Caco-2 (cell line): Measurements from ENCODE around the gene CNIH3. TPM values are rescaled to one million over a fixed set of nuclear protein-coding genes. Genes with fewer than 3 reads are reported as not detected.

Source experiments
- BruUV-seq: library from RNA; stranded (reverse); fragments of 400-500 nt; replicated peaks from 2 replicates; lab custom pipeline; 2021; lab: Mats Ljungman, UMichigan
- CTCF ChIA-PET: fragments of 300-600 bp; sonication (Branson Sonifier 250); formaldehyde crosslinking; loops from one replicate; lab custom pipeline; 2022; ENCODE audit warnings: antibody characterized with exemption; lab: Charles Lee
- POLR2A ChIA-PET: fragments of 300-600 bp; sonication (Branson Sonifier 250); formaldehyde crosslinking; loops from one replicate; lab custom pipeline; 2022; ENCODE audit warnings: antibody characterized with exemption; lab: Charles Lee
- DNase-seq, 2 experiments: peaks; one replicate each; pipeline versions ENCODE4 v3.0.0 to v3.0.0-alpha.2; 2020 to 2022
- H3K27me3 ChIP-seq: replicated peaks from 2 replicates; pipeline ENCODE4 v1.6.0; 2011; ENCODE audit warnings: low read length; ENCODE audit not compliant: control insufficient read depth, insufficient read depth
- H3K36me3 ChIP-seq: 2 replicates; pipeline ENCODE4 v1.5.1; 2011; ENCODE audit warnings: low read length; ENCODE audit not compliant: control insufficient read depth, insufficient read depth
- H3K4me1 ChIP-seq: fragments of 250-450 bp; sonication (Bioruptor Pico); 2 replicates; pipeline ENCODE4 v1.5.1; 2020; ENCODE audit warnings: mild to moderate bottlenecking
- H3K4me3 ChIP-seq: 2 replicates; pipeline ENCODE4 v1.5.1; 2011; ENCODE audit warnings: low read depth, mild to moderate bottlenecking, control low read depth, low read length
- H3K9me3 ChIP-seq: fragments of 250-450 bp; sonication (Bioruptor Pico); 2 replicates; pipeline ENCODE4 v1.5.1; 2020; ENCODE audit warnings: mild to moderate bottlenecking, moderate library complexity
- H3K27ac Mint-ChIP-seq: one replicate; pipeline ENCODE4 v1.8.0; 2022; ENCODE audit warnings: mixed read lengths; ENCODE audit not compliant: unreplicated experiment
- H3K27me3 Mint-ChIP-seq: one replicate; pipeline ENCODE4 v1.8.0; 2022; ENCODE audit warnings: mixed read lengths; ENCODE audit not compliant: insufficient read depth, unreplicated experiment
- H3K36me3 Mint-ChIP-seq: one replicate; pipeline ENCODE4 v1.8.0; 2022; ENCODE audit warnings: mild to moderate bottlenecking, mixed read lengths; ENCODE audit not compliant: insufficient read depth, unreplicated experiment
- H3K4me1 Mint-ChIP-seq: one replicate; pipeline ENCODE4 v1.8.0; 2022; ENCODE audit warnings: low read depth, mixed read lengths; ENCODE audit not compliant: unreplicated experiment
- H3K4me3 Mint-ChIP-seq: one replicate; pipeline ENCODE4 v1.8.0; 2022; ENCODE audit warnings: mild to moderate bottlenecking, moderate library complexity, mixed read lengths; ENCODE audit not compliant: unreplicated experiment
- H3K9me3 Mint-ChIP-seq: one replicate; pipeline ENCODE4 v1.8.0; 2022; ENCODE audit warnings: mixed read lengths; ENCODE audit not compliant: unreplicated experiment
- intact Hi-C: fragments of 100-400 bp; cut with micrococcal nuclease; formaldehyde crosslinking; loops from one replicate; pipeline ENCODE4 v1.10.0; 2022; ENCODE audit not compliant: unreplicated experiment
- total RNA-seq: library from RNA; stranded (reverse); gene quantifications from 2 replicates; pipeline ENCODE4 v1.2.3, GENCODE V29; 2022
- TF ChIP-seq, protein P1 (sequence below), 2 experiments: fragments of 200-600 bp in 1 of 2; IDR thresholded peaks; 1 replicate in 1 of 2; 2 replicates in 1 of 2; pipeline versions ENCODE4 v1.5.1 to v1.8.0; 2011 to 2022; ENCODE audit warnings: antibody characterized with exemption in 1 of 2, control low read depth in 1 of 2, inconsistent platforms in 1 of 2, low read depth in 1 of 2, low read length in 1 of 2, mild to moderate bottlenecking in 1 of 2, moderate library complexity in 1 of 2; ENCODE audit not compliant: insufficient read depth in 1 of 2, severe bottlenecking in 1 of 2, unreplicated experiment in 1 of 2

Gene CNIH3
- total RNA-seq, 1 experiment from 2014 or later, result 2.2 TPM

DNA sequence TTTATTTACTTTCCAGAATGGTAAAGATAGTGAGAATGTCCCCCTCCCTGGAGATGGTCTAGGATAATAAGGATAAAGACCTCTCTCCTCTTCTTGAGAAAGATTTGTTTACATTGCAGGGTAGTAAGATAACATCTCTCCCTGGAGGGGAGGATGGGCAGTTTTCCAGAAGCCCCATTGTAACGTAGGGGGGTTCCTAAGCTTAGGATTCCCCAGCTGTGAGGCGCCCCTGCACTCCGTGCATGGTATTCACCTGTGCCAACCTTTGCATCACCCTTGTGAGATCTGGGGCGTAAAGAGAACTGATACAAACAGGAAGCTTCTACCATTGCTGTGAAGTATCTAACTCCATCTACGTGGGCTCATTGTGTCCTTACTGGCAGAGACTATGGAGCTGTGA, 164.6 kb downstream of the CNIH3 start:
- TF ChIP-seq, protein P1, sequence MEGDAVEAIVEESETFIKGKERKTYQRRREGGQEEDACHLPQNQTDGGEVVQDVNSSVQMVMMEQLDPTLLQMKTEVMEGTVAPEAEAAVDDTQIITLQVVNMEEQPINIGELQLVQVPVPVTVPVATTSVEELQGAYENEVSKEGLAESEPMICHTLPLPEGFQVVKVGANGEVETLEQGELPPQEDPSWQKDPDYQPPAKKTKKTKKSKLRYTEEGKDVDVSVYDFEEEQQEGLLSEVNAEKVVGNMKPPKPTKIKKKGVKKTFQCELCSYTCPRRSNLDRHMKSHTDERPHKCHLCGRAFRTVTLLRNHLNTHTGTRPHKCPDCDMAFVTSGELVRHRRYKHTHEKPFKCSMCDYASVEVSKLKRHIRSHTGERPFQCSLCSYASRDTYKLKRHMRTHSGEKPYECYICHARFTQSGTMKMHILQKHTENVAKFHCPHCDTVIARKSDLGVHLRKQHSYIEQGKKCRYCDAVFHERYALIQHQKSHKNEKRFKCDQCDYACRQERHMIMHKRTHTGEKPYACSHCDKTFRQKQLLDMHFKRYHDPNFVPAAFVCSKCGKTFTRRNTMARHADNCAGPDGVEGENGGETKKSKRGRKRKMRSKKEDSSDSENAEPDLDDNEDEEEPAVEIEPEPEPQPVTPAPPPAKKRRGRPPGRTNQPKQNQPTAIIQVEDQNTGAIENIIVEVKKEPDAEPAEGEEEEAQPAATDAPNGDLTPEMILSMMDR (IDR thresholded peaks at IDR 0.05; ENCODE audit: insufficient read depth in 1 of 2, low read depth in 1 of 2, low read length in 1 of 2, severe bottlenecking in 1 of 2, unreplicated experiment in 1 of 2), result no peak
- Mint-ChIP-seq H3K9me3 (no peaks in the 10 kb centered on the region), H3K4me1 (no peaks in the 10 kb centered on the region), H3K27ac (no peak overlapping the region), H3K27me3 (no peaks in the 10 kb centered on the region), H3K4me3 (no peak overlapping the region), H3K36me3 (no peaks in the 10 kb centered on the region)
- Histone ChIP-seq H3K9me3 (no peaks in the 10 kb centered on the region), H3K4me3 (no peak overlapping the region), H3K27me3 (no peaks in the 10 kb centered on the region), H3K36me3 (no peaks in the 10 kb centered on the region), H3K4me1 (no peaks in the 10 kb centered on the region)
- BruUV-seq, result no TSS peak
- ChIA-PET CTCF (no interaction called here), POLR2A (no interaction called here)
- DNase-seq, result no peak
- intact Hi-C loops, result no loop called here

DNA sequence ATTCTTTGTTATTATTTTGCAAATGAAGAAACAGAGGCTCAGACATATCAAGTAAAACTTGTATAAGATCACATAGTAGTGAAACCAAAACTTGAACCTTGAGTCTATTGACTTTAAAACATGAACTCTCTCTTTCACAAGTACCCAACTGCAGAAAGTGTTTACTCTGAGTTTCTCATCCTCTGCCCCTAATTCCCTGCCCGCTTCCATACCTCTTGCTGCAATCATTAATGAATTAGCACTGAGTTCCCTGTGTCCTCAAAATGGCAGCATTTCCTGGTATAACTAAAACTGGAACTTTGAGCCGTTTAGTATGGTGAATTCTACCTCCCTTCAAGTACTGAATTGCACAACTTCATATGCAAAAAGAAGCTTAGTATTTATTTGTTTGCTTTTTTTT, 165.7 kb downstream of the CNIH3 start:
- H3K36me3 Mint-ChIP-seq, result no peaks in the 10 kb centered on the region
- H3K9me3 Mint-ChIP-seq, result no peaks in the 10 kb centered on the region
- H3K4me3 Mint-ChIP-seq, result no peak overlapping the region
- no peak for DNase-seq
- no peaks in the 10 kb centered on the region for H3K36me3 ChIP-seq
- intact Hi-C loops, result no loop called here
- H3K4me1 ChIP-seq, result no peaks in the 10 kb centered on the region
- H3K9me3 ChIP-seq, result no peaks in the 10 kb centered on the region
- no peak overlapping the region for H3K27ac Mint-ChIP-seq
- no peak overlapping the region for H3K4me3 ChIP-seq
- ChIA-PET POLR2A (no interaction called here), CTCF (no interaction called here)
- H3K27me3 ChIP-seq, result no peaks in the 10 kb centered on the region
- H3K27me3 Mint-ChIP-seq, result no peaks in the 10 kb centered on the region
- H3K4me1 Mint-ChIP-seq, result no peaks in the 10 kb centered on the region
- TF ChIP-seq, protein P1 (IDR thresholded peaks at IDR 0.05; ENCODE audit: insufficient read depth in 1 of 2, low read depth in 1 of 2, low read length in 1 of 2, severe bottlenecking in 1 of 2, unreplicated experiment in 1 of 2), result no peak
- BruUV-seq, result no TSS peak

DNA sequence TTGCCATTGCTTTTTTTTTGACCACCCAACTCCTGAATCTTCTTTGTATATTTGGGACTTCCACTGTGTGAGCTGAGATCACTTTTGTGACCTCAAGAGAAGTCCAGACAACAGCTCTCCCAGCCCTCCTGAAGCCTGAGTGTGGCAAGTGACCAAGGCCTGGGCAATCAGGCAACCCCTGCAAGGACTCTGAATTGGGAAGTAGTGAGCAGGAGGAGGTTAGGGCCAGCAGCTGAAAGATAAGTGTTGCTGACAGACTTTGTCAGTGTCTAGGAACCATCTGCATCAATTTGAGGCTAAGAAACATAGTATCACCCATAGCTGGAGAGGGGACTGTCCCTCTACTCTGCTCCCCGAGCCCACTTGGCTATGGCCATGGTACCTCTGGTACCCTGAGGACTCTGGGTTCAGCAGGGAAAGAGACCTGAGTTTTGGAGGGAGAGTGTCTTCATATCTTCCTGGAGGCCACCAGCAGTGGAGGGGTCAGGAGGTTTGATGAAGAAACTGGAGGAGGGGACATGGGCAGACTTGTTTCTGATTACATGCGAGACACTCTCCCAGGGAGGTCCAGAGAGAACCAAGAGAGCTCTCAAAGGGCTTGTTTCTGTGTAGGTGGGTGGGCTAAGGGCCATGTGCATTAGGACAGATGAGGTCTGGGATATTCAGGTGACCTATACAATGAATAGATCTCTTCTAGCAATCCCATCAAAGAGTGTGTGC, 166.3 kb downstream of the CNIH3 start:
- BruUV-seq, result no TSS peak
- intact Hi-C loops, result no loop called here
- no peaks in the 10 kb centered on the region for H3K9me3 ChIP-seq
- no peaks in the 10 kb centered on the region for H3K36me3 Mint-ChIP-seq
- POLR2A ChIA-PET, result no interaction called here
- no peaks in the 10 kb centered on the region for H3K27me3 ChIP-seq
- TF ChIP-seq, protein P1 (IDR thresholded peaks at IDR 0.05; ENCODE audit: insufficient read depth in 1 of 2, low read depth in 1 of 2, low read length in 1 of 2, severe bottlenecking in 1 of 2, unreplicated experiment in 1 of 2), result no peak
- H3K27ac Mint-ChIP-seq, result no peak overlapping the region
- no peaks in the 10 kb centered on the region for H3K27me3 Mint-ChIP-seq
- no peaks in the 10 kb centered on the region for H3K9me3 Mint-ChIP-seq
- CTCF ChIA-PET, result no interaction called here
- no peak for DNase-seq
- H3K4me3 ChIP-seq, result no peak overlapping the region
- no peaks in the 10 kb centered on the region for H3K36me3 ChIP-seq
- H3K4me1 Mint-ChIP-seq, result no peaks in the 10 kb centered on the region
- H3K4me3 Mint-ChIP-seq, result no peak overlapping the region
- H3K4me1 ChIP-seq, result no peaks in the 10 kb centered on the region
